C4-2B (cell line): ENCODE measurements around the gene MLKL.
"Not testable (repeated sequence)": the region's sequence is repeated elsewhere in the genome, so short reads cannot be mapped to it uniquely, and the experiment has no call there.

Experiments
- H3K27ac ChIP-seq: fragments of 450-650 bp; 2 replicates; pipeline ENCODE4 v1.5.1; 2017
- CTCF ChIP-seq: fragments of 450-650 bp; conservative IDR thresholded peaks from 2 replicates; pipeline ENCODE4 v1.5.1; 2017; ENCODE audit warnings: mild to moderate bottlenecking
- ZFX ChIP-seq: fragments of 450-650 bp; IDR thresholded peaks from 2 replicates; pipeline ENCODE4 v1.6.1; 2017

MLKL gene

DNA sequence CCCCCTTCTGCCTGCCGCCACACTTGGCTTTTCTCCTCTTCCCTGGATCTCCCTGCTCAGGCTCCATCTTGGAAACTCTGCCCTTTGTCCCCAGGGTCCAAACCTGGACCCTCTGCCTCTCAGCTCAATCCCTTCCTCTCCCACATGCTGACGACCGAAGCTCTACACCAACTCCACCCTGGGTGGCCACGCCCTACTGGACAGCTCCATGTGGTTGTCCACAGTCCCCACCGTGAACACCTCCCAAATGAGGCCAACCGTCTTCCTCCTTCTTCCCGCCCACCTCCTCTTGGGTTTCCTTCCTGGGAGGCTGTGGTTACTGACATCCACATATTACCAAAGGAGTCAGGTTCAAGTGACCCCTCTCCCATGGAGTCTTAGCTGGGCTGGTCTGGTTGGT is 22.6 kb upstream of the MLKL start:
- no peak overlapping the region for H3K27ac ChIP-seq
- TF ChIP-seq CTCF (no peak), ZFX (no peak)

DNA sequence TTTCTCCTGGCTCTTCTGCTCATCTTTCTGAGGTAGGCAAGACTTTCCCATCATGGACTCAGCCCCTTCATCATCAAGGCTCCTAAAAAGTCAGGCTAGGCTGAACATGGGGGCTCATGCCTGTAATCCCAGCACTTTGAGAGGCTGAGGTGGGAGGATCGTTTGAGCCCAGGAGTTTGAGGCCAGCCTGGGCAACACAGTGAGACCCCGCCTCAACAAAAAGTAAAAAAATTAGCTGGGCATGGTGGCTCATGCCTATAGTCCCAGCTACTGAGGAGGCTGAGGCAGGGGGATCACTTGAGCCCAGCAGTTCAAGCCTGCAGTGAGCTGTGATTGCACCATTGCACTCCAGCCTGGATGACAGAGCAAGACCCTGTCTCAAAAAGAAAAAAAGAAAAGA is 21.5 kb upstream of the MLKL start:
- not testable (repeated sequence) for H3K27ac ChIP-seq

DNA sequence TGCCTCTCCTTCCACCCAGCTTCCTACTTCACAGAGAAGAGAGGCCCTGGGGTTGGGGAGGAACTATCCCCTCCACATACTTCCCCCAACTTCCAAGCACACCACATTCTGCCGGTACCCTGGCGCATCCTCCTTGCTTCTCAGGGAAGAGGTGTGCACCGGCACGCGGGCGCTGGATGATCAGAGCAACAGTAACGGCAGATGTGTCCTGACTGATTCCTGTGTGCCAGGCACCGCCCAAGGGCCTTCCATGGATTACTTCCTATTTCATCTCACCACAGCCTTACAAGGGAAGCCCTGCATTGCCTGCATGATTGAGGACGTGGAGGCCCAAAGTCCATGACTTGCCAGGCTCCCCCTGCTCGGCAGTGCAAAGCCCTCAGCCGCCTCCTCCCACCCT is 21.1 kb upstream of the MLKL start:
- TF ChIP-seq ZFX (no peak), CTCF (no peak)
- H3K27ac ChIP-seq: no peak overlapping the region

DNA sequence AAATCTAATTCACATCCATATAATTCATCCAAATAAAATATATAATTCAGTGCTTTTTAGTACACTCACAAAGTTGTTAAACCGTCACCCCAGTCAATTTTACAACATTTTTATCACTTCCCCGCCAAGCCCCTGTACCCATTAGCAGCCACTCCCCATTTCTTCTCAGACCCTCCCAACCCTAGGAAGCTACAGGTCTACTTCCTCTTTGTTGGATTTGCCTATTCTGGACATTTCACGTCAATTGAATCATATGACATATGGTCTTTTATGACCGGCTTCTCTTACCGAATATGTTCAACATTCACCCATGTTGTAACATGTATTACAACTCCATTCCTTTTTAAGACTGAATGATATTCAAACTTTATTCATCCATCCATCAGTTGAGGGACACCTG is 19.9 kb upstream of the MLKL start:
- TF ChIP-seq CTCF (no peak), ZFX (no peak)
- H3K27ac ChIP-seq: no peak overlapping the region

DNA sequence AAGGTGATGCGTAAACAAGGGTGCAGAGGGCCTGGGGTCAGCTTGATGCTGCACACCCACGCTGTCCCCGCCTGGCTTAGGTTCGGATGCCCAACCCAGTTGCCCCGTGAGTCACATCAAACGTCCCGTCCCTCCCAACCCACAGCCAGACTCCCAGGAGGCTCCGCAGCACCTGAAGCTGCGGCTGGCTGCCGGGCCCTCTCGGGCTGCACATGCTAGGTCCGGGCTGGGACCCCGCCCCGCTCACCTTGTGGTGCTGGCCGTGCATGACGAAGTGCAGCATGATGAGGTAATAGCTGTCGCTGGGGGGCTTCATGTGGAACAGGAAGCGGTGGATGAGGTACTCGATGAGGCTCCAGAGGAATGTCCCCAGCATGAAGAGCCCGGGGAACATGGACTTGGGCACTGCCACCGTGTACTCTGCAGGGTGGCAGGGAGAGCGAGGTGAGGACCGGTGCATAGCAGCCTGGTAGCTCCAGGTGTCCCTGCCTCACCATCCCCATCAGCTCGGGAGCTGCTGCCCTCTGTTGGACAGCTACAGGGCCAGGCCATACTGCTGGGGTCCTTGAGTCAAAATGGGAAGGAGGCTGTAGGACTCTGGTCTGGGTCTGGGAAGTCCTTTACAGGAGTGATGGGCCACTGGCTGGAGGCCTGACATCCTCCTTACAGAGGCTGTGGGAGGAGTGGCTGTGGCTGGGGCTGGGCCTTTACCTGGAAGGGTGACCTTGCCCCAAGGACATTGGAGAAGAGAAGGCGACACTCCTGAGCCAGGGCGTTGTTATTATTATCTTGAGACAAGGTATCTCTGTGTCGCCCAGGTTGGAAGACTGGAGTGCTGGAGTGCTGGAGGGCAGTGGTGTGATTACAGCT is 18.3 kb upstream of the MLKL start:
- TF ChIP-seq CTCF (no peak; the same call in 1 of the 2 replicates), ZFX (no peak)
- H3K27ac ChIP-seq: no peak overlapping the region

- TF ChIP-seq CTCF (no peak), ZFX (no peak)
- no peak overlapping the region for H3K27ac ChIP-seq
These were observed 17.5 kb upstream of the MLKL start for GRCh38 chr16:74718140-74718539.

GRCh38 chr16:74717367-74717766 is 16.7 kb upstream of the MLKL start:
- H3K27ac ChIP-seq: no peak overlapping the region
- TF ChIP-seq CTCF (no peak), ZFX (no peak)

- TF ChIP-seq ZFX: no peak
- no peak for TF ChIP-seq CTCF
- no peak overlapping the region for H3K27ac ChIP-seq
These were observed 15.7 kb upstream of the MLKL start for GRCh38 chr16:74716355-74716754.
